Measurements from ENCODE around the gene CRB1.

GRCh38 chr1:197466813-197467212 lies 198.8 kb downstream of the CRB1 start:
- TF ChIP-seq CTCF (IDR thresholded peaks at IDR 0.05; ENCODE audit: insufficient read depth, low read length, poor library complexity, severe bottlenecking) (no peak), EZH2phosphoT487 (conservative IDR thresholded peaks at IDR 0.05; ENCODE audit: low read length) (no peak)

All from SU-DHL-6 (cell line).